GM18505 (cell line): ENCODE measurements around the gene TMEM107.

ENCODE experiments used
- ATAC-seq: cut with Tn5 transposase; IDR thresholded peaks from one replicate; pipeline ENCODE4 v1.9.1; 2021; ENCODE audit not compliant: unreplicated experiment
- POLR2A ChIP-seq: IDR thresholded peaks from 4 replicates; pipeline ENCODE4 v1.6.1; 2011; ENCODE audit warnings: borderline replicate concordance; ENCODE audit not compliant: insufficient read depth, insufficient read length; ENCODE audit errors: extremely low read depth

The TMEM107 gene

DNA sequence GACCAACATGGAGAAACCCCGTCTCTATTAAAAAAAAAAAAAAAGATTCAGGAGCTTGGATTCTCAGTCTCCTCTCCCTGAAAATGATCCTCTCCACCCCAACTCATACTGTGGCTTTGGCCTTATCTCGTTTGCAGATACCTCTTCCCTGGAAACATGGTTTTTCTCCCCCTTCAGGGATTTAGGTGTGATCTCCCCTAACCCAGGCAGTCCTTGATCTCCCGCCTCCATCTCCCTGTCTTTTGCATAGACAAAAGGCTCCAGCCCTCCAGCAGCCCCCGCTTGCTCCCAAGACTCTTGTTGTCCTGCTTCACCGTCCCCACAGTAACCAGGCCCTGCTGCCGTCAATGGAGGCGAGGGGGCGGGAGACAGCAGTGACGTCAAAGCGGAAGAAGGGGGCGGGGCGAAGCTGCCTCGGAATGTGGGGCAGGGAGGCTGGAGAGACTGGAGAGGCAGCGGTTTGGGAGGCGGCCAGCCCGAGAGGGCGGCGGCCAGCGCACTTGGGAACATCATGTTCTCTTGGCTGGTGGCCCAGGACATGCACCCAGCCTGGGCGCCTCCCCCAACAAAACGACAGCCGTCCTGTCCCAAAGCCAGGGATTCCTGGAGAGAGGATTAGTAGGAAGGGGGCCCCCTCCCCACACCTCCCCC lies 22.1 kb downstream of the TMEM107 start:
- no peak for TF ChIP-seq POLR2A
- no peak for ATAC-seq

DNA sequence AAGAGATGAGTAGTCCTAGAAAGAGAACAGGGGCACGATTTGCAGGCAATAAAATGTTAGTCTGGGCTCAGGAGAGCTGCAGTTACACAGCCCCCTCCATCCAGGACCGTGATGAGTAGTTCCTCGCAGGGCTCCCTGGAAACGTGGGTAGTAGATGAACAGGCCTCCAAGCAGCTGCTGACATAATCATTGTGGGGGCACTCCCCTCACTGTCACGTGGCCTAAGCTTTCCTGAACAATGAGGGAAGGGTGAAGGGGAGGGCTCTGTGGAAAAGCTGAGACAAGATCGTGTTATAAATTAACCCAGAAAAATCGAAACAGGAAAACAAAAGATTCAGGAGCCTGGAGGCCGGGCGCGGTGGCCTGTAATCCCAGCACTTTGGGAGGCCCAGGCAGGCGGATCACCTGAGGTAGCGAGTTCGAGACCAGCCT lies 22.6 kb downstream of the TMEM107 start:
- no peak for ATAC-seq
- TF ChIP-seq POLR2A, result no peak

DNA sequence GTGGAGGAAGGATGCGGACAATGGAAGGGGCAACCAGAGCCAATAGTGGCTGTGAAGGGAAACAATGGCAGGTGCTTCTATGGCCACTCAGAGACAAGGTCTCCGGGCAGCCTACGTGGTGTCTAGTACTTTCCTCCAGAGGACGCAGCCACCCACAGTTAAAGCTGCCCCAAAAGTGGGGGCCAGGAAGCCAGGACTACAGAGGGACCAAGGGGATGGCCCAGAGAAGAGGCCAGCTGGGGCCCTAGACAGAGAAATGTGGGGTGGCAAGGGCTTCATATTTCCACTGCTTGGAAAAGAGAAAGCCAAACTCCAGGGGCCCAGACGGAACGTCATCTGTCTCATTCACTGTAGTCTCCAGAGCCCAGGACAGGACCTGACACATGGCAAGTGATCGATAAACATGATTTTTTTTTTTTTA lies 23.1 kb downstream of the TMEM107 start:
- no peak for ATAC-seq
- no peak for TF ChIP-seq POLR2A

DNA sequence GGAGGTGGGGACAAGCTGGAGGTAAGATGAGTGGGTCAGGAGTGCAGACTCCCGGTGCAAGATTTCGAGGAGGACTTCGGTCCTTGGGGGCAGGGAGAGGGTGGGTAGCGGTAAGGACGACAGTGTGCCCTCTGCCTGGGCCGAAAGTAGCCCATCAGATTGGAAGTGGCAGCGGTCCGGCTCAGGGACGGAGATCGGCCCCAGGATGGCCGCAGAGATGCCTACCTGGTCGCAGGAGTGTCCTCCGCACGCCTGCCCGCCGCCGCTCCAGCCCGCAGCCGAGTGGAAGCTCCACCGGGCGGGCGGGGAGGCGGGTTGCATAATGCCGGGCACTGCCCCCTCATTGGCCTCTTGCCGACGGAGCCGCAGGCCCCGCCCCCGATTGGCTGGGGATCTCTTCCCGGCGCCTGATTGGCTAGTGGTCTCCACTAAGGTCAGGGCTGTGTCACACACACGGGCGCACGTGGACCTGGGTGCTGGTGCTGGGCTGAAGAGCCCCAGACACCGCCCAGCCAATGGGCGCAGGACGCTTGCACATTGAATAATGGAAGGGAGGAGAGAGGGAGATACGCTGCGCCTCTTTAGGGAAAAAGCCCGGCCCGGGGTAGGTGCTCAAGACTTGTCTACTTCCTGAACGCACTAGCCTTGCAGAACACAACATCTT lies 23.9 kb downstream of the TMEM107 start, which contains the start of gene PER1:
Gene PER1 (minus strand): TSS at position 293 of the 664 bp plus-strand sequence. CDS start 1,698 bp downstream, outside the sequence.
- ATAC-seq, result no peak
- peak; percentile 85 for TF ChIP-seq POLR2A

DNA sequence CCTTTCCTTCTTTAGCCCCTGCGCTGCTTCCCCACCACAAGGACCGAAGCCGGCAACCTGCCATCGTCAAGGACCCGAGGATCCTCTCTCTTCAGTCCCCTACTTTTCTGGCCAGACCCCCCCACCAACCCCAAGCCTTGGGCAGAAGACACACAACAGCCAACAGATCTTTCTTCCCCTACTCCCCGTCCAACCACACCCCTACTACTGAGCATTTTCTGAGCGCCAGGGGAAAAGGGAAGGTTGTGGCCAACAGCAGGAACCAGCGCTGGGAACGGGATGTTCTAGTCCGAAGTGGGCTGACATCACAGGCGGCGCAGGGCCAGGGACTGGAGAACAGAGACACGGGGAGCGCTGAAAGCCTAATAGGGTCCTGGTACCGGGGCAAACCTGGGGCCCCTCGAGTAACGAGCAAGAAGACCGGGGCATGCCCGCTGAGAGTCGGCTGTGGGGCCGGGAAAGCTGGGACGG lies 24.5 kb downstream of the TMEM107 start:
- TF ChIP-seq POLR2A, result no peak
- no peak for ATAC-seq

DNA sequence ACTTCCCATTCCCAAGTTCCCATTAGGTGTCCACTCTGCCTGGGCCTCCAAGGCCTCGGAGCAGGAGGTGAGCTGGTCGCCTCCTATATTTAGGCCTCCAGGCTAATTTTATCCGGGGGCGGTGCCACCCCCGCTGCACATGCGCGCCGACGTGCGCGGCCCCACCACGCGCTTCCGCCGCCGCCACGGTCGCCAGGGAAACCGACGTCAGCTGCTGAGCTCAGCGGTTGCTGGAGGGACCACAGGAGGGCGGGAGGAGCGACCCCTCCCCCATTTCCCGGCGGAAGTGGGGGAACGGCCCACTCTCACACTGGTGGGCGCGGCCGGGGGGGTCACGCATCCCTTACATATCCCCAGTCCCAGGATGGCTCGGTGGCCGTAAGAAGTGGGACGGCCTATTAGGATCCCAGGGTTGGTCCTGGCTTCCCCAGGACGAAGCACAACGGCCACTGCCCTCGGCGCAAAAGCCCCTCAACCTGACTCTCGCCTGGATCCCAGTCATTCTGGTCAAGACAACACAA lies 25.0 kb downstream of the TMEM107 start:
- peak; percentile 48 for ATAC-seq
- peak; percentile 63 for TF ChIP-seq POLR2A

DNA sequence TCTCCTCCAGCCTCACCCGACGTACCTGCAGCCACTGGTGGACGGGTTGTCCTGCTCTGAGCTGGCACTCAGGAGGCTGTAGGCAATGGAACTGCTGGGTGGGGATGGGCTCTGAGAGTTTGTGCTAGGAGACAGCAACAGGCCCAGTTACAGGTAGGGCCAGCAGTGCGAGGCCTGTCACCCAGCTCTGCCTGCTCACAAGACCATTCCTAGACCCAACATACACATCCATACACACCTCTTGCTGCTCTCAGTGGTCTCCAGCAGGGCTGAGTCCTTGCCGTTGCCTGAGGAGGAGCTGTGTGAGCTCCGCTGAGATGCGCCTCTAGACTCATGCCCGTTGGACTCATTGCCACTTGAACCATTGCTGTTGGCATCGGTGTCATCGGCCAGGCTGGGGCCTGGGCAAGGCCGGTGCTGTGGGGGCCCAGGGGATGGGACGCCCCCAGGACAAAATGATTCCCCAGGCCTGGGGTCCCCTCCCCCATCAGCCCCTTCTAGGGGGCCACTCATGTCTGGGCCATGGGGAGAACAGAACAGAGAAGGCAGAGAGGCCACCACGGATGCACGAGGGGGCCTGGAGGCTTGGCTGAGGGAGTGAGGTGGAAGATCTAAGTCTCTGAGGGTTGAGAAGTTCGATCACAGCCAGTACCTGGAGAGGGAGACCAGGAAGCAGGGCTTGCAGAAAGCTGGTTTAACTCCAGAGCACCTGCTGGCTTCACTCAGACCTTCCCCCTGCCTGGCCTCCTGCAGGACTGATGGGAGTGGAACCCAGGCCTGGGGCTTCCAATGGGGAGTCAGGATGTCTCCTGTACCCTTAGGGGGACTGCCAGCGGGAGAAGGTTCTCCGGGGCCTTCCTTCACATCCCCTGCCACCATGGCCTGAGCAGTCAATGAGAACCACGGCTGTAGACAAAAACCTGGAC lies 25.7 kb downstream of the TMEM107 start:
- no peak for ATAC-seq
- TF ChIP-seq POLR2A, result no peak

DNA sequence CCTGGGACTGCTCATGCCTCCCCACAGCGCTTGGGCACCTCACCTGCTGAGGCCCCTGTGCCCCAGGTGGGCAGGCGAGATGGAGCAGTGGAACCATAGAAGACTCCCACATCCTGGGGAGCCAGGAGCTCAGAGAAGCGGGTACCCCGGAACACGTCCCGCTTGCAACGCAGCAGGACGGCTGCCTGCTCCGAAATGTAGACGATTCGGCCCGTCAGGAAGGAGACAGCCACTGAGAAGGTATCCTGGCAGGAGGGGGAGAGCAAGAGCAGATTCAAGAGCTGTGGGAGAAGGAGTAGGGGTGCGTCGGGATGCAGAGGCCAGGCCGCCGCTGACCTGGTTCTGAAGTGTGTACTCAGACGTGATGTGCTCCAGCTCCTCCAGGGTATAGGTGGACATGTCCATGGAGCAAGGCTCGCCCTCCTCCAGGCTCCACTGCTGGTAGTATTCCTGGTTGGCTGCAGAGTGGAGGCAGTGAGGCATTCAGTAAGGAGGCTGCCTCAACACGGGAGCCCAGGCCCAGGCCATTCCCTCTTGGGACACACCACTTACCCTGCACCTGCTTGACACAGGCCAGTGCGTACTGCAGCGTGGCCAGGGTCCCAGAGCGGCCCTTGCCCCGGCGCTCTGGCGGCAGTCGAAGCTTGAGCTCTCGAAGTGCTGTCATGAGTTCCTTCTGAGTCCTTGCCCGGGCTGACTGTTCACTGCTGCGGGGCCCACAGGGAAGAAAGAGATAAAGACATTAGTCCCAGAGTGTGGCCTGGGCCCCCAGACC lies 26.6 kb downstream of the TMEM107 start:
- no peak for ATAC-seq
- TF ChIP-seq POLR2A, result no peak

DNA sequence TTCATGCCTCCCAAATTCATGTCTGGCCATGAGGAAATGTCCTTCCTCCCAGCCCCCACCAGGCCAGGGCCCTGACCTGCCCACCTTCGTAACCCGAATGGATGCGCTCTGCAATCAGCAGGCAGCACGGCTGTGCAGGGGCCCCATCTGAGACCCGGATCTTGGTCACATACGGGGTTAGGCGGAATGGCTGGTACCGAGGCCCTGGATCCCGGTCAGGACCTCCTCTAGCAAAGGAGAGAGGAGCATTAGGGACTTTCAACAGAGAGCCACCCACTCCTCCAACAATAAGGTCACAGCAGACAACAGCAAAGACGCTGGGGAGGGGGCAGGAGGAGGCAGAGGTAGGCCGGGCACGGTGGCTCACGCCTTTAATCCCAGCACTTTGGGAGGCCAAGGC lies 27.6 kb downstream of the TMEM107 start:
- no peak for TF ChIP-seq POLR2A

DNA sequence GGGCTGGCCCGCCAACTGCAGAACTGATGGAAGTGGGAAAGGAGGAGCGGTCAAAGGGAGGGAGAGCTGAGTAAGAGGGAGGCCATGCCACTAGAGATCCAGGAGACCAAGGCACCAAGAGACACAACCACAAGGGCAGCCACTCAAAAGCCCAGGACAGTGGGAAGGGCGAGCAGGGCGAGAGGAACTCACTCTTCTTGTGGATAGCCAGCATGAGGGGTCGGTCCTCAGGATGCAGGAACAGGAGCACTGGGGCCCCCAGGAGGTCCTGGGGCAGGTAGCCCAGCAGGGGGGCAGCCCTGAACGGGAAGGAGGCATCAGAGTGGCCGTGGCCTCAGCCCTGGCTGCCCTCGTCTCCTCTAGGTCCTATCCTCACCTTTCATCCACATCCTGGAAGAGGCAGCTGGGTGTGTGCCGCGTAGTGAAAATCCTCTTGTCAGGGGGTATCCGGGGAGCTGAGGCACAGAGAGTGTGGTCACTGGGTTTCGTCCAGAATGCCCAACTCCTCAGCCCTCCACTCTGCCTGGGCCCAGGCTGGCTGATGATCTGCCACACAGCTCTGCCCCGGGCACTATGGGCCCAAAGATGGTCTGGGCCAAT lies 28.3 kb downstream of the TMEM107 start:
- TF ChIP-seq POLR2A, result no peak
- no peak for ATAC-seq

More for the DNA sequence above, 27.6 kb downstream of the TMEM107 start:
- ATAC-seq, result no peak

DNA sequence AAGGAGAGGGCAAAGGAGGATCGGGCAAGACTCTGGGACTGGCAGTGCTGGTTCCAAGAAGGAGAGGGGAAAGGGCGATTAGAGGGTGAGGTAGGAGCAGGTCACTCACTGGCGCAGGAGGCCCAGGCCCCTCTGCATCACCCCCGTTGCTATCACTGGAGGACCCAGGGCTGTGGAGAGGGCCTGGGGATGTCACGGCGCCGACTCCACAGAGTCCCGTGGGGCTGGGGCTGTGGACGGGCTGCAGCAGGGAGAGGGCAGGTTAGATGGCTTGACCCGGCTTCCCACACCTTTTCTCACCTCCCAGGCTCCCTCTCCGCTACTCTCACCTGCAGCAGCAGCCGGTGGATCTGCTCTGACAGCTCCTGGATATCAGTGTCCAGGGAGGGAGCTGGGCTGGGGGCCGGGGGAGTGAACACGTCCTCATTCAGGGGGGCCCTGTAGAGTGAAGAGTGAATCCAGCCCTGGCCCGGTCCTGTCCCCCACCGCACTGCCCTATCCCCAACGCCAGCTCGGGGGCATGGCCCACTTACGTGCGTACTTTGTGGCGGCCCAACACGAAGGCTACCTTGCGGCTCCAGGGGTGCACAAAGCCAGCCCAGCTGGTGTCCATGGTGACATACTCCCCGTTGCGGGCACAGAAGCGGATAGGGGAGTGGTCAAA lies 28.9 kb downstream of the TMEM107 start:
- TF ChIP-seq POLR2A, result no peak
- ATAC-seq, result no peak

DNA sequence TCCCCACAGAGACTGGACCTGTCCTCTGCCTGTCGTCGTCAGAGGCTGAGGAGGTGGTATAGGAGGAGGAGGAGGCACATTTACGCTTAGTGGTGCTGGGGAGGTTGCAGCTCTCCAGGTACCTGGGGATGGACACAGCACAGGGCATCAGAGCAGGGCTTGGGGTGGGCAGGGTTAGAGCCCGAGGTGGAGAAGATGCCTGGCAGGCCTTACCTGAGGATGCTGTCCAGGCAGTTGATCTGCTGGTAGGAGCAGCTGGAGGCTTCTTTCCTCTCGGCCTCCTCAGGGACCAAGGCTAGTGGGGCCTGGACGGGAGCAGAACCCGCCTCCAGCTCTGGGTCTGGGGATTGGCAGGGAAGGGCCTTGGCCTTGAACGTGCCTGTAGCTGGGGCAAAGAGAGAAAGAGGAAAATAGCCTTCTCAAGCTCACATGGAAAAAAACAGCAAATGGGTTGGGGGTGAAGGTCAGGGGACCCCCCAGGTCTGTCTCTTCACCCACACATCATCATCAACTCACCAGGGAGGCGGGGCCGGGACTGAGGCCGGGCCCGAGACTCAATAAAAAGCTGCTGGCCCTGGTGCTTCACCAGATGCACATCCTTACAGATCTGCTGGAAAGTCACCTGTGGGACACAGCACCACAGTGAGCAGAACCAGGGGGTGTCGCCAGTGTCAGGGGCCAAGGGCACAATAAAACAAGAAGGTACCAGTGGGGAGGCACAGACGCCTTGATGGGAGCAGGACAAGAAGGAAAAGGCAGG lies 29.6 kb downstream of the TMEM107 start:
- no peak for TF ChIP-seq POLR2A
- no peak for ATAC-seq

DNA sequence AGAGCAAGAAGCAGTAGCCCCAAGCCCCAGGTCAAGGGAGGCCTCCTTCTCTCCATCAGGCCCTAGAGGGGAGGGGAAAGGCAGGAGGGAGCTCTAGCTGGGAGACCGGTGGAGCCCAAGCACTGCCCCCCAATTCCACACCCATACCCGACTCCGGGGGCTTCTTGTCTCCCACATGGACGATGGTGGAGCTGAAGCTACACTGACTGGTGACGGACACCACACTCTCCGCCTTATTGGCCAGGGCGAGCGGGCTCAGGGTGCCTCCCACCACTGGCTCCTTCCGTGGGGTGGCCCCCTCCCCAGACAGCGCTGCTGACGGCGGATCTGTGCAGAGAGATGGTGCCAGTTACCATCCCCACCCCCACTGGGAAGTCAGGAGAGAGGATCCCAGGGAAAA lies 30.4 kb downstream of the TMEM107 start:
- ATAC-seq, result no peak
- TF ChIP-seq POLR2A, result no peak
